ENCODE data around the gene E2F3.

E2F3 gene

GRCh38 chr6:20402342-20403069 is 827 bp downstream of the E2F3 start:
- DNase-seq (ENCODE audit: low spot score), result peak; percentile 74

- peak; percentile 88 for DNase-seq (ENCODE audit: low spot score)
These were observed 1.5 kb downstream of the E2F3 start for GRCh38 chr6:20403070-20403765.

DNA sequence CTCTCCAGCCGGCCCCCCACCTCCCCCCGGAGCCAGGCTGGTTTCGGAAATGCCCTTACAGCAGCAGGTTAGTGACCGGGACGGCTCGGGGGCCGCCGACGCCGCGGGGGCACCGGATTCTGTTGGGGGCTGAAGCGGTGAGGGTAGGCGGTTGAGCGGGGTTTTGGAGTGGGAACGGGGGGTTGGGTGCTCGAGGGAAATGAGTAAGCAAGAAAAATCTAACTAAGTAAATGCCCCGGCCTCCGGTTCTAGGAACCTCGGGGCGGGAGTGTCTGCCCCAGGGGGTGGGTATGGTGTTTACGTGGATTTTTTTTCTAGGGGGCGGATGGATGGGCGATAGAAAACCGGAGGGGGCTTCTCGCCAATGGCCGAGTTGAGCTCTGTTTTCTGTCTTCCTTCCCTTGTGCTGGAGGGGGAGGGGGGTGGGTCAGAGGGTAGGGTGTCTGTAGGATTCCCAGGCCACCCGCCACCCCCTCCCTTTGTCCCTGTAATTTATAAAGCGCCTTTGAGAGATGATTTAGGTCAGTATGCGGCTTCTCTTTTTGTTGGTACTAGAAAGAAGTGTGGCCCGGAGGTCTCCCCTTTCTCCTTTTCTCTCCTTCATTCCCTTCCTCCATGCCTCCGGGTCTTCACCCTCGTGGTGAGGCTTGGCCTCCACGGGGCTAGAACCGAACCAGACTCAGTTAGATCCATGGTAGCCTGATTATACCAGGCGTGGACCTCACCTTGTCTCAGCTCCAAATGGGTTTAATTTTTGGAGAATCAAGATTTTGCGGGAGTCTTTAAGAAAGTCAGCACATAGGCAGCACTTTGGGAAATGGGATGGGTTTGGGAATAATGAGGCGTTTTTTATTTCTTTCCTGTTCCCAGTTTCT is 2.3 kb downstream of the E2F3 start:
- DNase-seq (ENCODE audit: low spot score), result no peak

- no peak for DNase-seq (ENCODE audit: low spot score)
These were observed 3.0 kb downstream of the E2F3 start for GRCh38 chr6:20404641-20405032.

DNA sequence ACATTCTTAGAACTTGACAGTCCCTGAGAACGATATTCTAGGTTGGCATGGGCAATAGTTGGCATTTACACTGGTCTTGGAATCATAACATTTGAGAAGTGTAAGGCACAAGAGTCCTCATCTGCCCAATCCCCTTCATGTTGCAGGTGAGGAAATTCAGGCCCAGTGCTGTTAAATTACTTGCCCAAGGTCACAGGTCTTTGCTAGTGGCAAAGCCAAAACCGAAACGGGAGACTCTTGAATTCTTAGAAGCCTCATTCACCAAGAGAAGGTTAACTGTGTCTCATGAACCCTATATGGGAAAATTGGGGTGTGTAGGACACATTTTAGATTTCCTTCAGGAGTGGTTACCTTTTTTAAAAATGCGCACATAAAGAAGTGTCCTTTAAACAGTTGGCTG is 7.2 kb downstream of the E2F3 start:
- DNase-seq (ENCODE audit: low spot score), result no peak

GRCh38 chr6:20409427-20409971 is 7.8 kb downstream of the E2F3 start:
- no peak for DNase-seq (ENCODE audit: low spot score)

GRCh38 chr6:20411544-20411943 is 9.9 kb downstream of the E2F3 start:
- DNase-seq (ENCODE audit: low spot score), result no peak

DNA sequence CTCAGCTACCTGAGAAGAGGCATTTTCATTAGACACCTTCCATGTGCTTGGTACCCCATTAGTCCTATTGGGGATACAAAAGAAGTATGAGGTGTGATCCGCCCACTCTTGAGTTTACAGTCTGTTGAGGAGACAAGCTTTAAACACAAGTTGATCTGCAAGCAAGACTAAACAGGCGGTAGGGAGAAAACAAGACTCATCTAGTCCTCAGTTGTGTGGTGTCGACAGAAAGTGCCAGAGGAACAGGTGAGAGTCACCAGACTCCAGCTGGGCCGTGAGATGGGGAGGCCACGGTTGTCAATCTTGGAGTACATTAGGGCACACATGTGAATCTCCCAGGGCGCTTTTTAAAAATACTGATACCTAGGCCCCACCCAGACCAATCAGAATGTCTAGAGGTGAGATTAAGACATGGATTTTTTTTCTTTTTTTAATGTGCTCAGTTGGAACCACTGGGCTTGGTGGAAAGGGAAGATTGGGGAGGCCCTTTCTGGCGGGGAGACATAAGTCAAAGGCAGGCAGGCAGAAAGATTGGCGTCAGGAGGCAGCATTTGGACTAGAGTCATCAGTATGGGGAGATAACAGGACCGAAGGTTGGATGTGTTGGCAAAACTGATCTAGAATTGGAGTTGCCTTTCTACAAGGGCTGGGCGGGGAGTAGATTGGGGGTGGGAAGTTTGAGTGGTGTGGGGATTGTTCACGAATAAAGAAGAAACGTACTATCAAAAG is 10.4 kb downstream of the E2F3 start:
- DNase-seq (ENCODE audit: low spot score), result no peak

- no peak for DNase-seq (ENCODE audit: low spot score)
These were observed 11.0 kb downstream of the E2F3 start for GRCh38 chr6:20412682-20413073.

DNA sequence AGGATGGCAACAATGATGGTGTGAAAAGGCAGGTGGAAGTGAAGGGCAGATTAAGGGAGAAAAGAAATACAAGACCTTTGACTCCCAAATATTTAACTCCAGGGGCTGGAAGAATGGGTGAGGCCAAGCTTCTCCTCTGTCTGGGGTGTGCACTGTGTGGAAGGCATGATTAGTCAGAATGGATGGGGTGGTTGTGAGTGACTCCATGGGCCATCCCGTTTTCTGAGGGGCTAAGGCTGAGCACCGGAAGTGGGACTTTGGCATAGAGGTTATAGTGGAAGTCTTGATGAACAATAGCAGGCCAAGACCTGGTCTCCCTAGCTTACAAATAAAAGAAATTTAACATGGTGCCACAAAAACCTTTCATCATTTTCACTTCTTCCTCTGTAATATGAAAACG is 12.1 kb downstream of the E2F3 start:
- DNase-seq (ENCODE audit: low spot score), result no peak

- DNase-seq (ENCODE audit: low spot score), result no peak
These were observed 13.0 kb downstream of the E2F3 start for GRCh38 chr6:20414711-20415110.

DNA sequence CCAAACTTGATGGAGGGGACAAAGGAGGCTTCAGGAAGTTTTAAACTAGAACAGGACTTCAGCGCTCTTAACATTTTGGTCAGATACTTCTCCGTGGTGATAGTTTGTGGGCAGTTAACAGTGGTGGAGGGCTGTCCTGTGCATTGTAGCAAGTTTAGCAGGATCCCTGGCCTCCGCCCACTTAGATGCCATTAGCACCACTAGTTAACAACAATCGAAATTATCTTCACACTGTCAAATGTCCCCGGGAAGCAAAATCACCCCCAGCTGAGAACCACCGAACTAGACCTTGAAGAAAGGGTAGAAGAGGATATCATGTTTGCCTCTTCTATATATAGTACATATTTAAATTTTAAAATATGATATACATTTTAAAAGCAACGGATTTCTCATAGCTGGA is 13.6 kb downstream of the E2F3 start:
- DNase-seq (ENCODE audit: low spot score), result no peak

DNA sequence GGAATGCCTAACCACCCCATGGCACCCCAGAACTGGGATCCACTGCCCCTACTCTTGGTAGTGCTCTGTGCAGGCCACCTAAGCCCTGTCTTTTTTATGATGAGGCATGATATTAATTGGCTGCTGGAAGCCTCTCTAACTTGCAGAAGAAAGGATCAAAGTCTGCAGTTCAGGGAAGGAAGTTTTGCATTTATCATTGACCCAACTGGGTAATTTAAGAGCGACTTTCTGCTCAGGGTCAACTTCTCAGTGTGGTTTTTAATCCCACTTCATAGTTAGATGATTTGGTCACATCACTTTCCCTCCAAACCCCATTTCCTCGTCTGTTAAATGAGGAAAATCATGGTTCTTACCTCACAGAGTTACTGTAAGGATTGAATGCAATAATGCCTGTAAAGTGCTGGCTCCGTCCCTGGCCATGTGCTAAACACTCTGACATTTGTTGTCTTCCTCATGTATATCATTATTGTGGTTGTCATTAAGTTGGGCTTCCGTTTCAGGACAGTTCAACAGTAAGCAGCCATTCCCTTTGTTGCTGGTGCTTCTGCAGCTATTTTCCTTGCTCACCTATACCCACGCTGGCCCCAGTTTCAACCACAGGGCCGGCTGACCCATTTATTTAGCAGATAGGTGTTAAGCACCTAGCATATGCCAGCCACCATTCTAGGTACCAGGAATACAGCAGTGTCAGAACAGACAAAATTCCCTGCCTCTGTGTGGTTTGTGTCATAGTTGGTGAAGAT is 14.2 kb downstream of the E2F3 start:
- no peak for DNase-seq (ENCODE audit: low spot score)

DNA sequence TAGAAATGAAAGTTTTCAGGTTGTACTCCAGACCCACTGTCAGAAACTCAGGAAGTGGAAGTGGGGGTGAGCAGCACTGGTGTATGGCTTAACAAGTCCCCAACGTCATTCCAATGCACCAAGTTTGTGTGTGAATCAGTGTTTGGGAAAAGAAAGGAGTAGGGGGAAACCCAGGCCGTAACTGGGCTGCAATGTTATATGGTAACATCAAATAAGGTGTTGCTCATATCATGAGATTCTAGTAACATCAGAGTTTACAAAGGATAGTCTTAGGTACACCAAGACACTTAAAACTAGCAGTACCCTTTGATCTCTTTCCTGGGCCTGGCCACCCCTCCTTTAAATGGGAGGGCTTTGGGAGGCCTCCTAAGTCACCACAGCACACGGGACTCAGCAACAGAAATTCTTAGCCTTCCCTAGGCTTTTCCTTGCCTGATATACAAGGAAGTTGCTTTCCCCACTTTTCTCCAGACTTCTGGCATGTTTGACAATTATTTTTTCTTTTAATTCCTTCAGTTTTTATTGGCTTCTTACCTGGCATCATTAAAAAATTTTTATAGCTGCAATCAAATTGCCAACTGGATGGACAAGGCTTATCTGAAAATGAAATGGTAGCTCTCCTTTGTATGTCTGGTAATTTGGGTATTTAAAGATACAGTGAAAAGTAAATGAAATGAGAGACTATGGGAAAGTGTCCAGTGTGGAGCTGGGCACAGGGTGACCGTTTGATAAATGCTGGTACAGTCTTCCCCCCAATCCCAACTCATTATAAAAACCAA is 15.1 kb downstream of the E2F3 start:
- no peak for DNase-seq (ENCODE audit: low spot score)

DNA sequence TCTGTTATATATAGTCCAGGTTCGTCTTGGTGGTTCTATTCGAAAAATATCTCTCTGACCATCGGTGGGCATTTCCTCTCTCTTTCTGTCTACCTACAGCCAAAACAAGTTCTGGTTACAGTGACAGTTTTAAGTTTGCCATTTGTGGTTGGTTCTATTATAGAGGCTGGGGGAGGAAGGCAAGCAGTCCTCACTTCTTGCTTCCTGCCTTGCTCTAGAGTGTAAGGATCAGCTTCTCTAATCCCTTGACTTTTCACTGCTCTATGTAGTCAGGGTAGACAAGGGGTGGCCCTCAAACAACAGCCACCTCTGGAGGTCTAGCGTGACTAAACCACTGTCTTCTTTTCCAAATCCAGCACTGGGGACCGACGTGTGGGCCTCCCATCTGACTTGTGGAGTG is 16.1 kb downstream of the E2F3 start:
- DNase-seq (ENCODE audit: low spot score), result no peak

DNA sequence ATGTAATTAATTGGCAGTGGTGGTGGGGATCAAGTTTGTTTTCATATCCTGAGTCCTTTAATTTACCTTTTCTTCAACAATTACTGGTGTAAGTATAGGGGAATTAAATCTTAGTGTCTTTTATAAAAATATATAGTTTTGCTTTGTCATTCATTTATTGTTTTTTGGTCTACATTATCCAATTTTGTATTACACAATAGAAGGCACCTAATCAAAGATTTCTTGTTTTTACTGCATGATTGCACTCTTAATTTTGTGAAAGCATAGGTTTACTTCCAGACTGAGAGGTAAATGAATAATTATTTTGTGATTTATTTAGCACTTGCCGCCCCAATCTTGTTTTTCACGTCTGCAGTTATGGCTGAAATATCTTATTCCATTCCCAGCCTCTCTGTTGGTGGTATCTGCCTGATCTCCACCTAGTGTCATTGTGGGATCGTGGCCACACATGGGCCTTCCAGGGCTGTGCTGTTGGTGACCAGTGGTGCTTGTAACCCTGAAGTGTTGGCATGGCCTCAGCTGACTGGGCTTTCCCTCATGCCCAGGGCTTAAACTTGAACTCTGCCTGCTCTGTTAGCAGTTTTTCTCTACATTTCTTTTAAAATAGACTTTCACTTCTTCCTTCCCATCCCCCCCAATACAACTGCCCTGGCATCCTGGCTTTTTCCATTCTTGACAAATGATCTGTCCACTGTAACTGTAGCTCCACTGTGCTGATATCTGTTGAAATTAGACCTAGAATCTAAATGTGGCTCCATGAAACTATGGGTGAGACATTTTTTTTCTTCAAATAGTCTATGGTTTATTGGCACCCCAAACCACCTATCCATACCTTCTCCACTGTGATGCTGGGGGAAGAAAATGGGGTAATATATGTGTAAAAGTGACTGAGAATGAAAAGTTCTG is 24.8 kb downstream of the E2F3 start:
- no peak for DNase-seq (ENCODE audit: low spot score)

- DNase-seq (ENCODE audit: low spot score), result no peak
These were observed 26.2 kb downstream of the E2F3 start for GRCh38 chr6:20427856-20428255.

DNA sequence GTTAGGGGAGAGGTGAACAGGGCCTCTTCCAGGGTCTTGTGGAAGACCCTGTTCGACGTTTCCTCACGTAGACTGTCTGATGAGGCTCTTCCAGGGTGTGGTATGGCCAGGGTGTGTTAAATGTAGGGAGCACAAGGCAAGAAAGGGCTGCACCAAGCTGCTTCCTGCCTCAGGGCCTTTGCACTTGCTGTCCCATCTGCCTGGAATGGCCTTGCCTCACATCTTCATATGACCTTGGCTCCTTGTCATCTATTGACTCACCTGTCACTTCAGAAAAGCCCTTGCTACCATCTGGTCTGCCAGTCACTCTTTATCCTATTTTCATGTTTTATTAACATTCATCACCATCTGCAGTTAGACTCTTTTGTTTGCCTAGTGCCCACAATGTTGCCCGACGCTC is 31.0 kb downstream of the E2F3 start:
- no peak for DNase-seq (ENCODE audit: low spot score)

GRCh38 chr6:20433321-20433720 is 31.6 kb downstream of the E2F3 start:
- no peak for DNase-seq (ENCODE audit: low spot score)
